ENCODE results near the gene BAHD1. TPM values are rescaled to one million over a fixed set of nuclear protein-coding genes. Genes with fewer than 3 reads are reported as not detected.

The BAHD1 gene
- total RNA-seq = 10 to 100 TPM; 12.8 to 18.5 (median 16.2) TPM

DNA sequence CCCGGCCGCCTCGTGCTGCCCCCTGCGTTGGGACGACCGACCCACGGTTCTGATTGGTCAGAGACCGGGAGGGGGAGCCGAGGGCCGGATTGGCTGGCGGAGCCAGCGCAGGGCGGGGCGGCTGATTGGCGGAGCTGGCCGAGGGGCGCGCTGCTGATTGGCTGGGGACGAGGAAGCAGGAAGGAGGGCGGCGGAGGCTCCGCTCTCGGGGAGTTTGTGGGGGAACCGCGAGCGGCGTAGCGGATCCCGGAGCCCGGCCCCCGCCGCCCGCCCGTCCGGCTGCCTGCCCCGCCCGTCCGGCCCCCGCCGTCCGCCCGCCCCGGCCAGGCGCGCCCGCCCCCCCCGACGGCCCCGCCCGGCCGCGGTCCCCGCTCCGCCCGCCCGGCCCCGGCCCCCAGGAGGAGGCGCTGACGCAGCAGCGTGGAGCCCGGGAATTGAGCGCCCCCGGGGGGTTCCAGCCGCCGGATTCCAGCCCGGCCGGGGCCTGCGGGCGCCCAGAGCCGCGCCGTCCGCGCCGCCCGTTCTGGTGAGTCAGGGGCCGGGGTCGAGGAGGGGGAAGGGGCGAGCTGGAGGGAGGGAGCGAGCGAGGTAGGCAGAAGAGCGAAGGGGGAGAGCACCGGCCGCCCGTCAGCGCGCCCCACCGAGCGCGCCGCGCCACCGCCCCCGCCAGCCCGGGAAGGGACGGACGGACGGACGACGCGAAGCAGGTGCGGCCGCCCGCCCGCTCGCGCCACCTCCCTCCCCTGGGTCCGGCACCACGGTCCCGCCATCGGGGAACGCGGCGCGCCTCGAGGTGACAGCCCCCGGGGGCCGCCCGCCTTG, at the start of gene BAHD1:
TSS of gene BAHD1 (plus strand) at position 211 of the 822 bp plus-strand sequence. CDS start 17,512 bp downstream, outside the sequence.
- intact Hi-C loops (cut with DNase I; ENCODE audit: low total_unique reads) = no loop called here
- WGBS, 2 donors = 1 to 3% methylated on average over 23 to 42 of the region's 119 CpGs
- H3K4me3 ChIP-seq (ENCODE audit: low read depth, poor library complexity, severe bottlenecking) = peak within 1 kb of the TSS; percentile 88
- peak; percentile 96 to 99 for DNase-seq (ENCODE audit: low spot score in 2 of 2)
- TF ChIP-seq, protein P1, sequence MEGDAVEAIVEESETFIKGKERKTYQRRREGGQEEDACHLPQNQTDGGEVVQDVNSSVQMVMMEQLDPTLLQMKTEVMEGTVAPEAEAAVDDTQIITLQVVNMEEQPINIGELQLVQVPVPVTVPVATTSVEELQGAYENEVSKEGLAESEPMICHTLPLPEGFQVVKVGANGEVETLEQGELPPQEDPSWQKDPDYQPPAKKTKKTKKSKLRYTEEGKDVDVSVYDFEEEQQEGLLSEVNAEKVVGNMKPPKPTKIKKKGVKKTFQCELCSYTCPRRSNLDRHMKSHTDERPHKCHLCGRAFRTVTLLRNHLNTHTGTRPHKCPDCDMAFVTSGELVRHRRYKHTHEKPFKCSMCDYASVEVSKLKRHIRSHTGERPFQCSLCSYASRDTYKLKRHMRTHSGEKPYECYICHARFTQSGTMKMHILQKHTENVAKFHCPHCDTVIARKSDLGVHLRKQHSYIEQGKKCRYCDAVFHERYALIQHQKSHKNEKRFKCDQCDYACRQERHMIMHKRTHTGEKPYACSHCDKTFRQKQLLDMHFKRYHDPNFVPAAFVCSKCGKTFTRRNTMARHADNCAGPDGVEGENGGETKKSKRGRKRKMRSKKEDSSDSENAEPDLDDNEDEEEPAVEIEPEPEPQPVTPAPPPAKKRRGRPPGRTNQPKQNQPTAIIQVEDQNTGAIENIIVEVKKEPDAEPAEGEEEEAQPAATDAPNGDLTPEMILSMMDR (IDR thresholded peaks at IDR 0.05) = no peak
- TF ChIP-seq POLR2A (IDR thresholded peaks at IDR 0.05) = no peak

DNA sequence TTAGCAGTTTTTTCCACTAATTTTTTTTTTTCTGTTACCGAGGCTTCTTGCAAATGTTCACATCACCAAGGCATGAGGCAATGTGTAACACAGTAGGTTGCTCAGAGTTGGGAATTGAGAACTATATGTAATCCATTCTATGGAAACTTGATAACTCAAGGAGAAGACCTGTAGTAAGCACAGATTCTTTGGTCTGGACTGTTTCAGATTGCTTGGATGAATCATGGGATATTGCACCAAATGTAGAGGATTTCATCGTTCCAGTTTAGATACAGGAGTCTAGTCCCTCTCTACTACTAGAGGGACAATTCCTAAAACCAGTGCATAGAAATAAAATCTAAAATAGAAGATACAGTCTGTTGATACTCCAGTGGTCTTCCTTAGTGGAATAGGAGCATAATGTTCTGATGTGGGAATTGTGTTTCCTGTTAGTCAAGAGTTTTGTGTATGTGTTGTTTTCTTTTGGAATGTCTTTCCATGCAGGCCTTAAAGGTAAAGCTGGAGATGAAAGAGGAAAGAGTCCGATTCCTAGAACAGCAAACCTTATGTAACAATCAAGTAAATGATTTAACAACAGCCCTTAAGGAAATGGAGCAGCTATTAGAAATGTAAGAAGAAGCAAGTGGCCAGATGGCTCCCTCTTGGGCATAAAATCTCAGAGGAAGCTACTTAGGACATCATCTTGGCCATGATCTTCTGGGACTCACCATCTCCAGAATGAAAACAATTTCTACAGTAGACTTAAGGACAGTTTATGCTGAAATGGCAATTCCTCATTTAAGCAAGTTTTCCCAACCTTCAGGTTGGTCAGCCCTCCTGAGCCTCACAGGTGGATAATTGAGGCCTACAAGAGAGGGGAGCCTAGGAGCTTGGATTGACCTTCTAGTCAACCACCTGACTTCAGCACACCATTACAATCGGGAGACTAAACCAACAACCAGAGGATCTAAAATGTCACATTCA, 47.5 kb upstream of the BAHD1 start:
- no peak overlapping the region for H3K4me3 ChIP-seq (ENCODE audit: low read depth, poor library complexity, severe bottlenecking)
- WGBS, 2 donors = 92 to 94% methylated on average over 4 of the region's 4 CpGs
- intact Hi-C loops (cut with DNase I; ENCODE audit: low total_unique reads) = no loop called here
- DNase-seq (ENCODE audit: low spot score in 2 of 2) = no peak
- TF ChIP-seq POLR2A (IDR thresholded peaks at IDR 0.05) = no peak
- TF ChIP-seq, protein P1 (IDR thresholded peaks at IDR 0.05) = no peak

DNA sequence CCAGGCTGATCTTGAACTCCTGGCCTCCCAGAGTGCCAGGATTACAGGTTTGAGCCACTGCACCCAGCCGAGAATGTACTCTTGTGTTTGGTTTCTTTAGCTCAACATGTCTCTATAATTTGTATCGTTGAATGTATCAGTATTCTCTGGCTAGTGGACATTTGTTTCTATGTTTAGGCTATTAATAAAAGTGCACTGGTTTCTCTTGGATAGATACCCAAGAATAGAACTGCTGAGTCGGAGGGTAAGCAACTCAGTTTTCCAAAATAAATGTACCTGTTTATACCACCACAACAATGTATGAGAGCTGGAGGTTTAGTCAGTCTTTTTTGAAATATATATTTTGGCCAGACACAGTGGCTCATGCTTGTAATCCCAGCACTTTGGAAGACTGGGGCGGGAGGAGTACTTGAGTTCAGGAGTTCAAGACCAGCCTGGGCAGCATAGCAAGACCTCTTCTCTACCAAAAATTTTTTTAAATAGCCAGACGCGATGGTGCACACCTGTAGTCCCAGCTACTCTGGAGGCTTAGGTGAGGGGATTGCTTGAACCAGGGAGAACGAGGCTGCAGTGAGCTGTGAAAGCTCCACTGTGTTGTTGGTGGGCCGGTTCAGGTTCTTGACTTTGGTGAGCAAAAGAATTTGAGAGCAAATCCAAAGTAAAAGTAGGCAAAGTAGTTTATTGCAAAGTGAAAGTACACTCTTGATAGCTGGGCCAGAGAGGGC, 42.9 kb upstream of the BAHD1 start:
- no peak overlapping the region for H3K4me3 ChIP-seq (ENCODE audit: low read depth, poor library complexity, severe bottlenecking)
- no peak for DNase-seq (ENCODE audit: low spot score in 2 of 2)
- 90 to 92% methylated on average over 8 of the region's 8 CpGs for WGBS, 2 donors
- TF ChIP-seq, protein P1 (IDR thresholded peaks at IDR 0.05) = no peak
- TF ChIP-seq POLR2A (IDR thresholded peaks at IDR 0.05) = no peak
- intact Hi-C loops (cut with DNase I; ENCODE audit: low total_unique reads) = no loop called here

DNA sequence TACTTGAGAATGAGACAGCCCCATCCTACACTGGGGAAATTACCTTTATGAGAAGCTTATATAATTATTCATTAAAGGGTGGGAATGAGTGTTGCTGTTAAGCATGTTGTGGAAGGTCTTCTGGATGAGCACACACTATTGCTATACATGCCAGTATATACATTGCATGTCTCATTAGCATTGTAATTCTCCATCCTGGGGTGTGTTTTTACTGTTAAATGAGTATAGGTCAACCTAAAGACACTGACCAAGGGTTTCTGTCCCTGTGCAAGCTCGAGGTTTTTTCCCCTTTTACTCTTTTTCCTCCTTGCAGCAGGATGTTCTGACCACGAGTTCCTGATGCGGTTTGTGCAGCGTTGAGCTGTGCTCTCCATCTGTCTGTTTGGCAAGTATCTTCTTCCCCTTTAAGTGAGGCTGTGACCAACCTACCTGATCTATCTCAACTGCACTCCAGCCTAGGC, 42.3 kb upstream of the BAHD1 start:
- intact Hi-C loops (cut with DNase I; ENCODE audit: low total_unique reads) = no loop called here
- 62 to 77% methylated on average over 4 of the region's 4 CpGs for WGBS, 2 donors
- TF ChIP-seq POLR2A (IDR thresholded peaks at IDR 0.05) = no peak
- TF ChIP-seq, protein P1 (IDR thresholded peaks at IDR 0.05) = no peak
- no peak overlapping the region for H3K4me3 ChIP-seq (ENCODE audit: low read depth, poor library complexity, severe bottlenecking)
- no peak for DNase-seq (ENCODE audit: low spot score in 2 of 2)

DNA sequence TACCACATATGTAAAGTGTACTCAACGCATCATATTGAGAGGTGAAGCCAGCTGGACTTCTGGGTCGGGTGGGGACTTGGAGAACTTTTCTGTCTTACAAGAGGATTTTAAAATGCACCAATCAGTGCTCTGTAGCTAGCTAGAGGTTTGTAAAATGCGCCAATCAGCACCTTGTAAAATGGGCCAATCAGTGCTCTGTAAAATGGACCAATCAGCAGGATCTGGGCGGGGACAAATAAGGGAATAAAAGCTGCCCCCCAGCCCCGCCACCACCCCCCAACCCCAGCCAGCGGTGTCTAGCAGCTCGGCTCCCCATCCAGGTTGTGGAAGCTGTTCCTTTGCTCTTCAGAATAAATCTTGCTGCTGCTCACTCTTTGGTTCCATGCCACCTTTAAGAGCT, 41.4 kb upstream of the BAHD1 start:
- TF ChIP-seq, protein P1 (IDR thresholded peaks at IDR 0.05) = no peak
- no peak for TF ChIP-seq POLR2A (IDR thresholded peaks at IDR 0.05)
- H3K4me3 ChIP-seq (ENCODE audit: low read depth, poor library complexity, severe bottlenecking) = no peak overlapping the region
- intact Hi-C loops (cut with DNase I; ENCODE audit: low total_unique reads) = no loop called here
- no peak for DNase-seq (ENCODE audit: low spot score in 2 of 2)
- WGBS, 2 donors = 86 to 88% methylated on average over 7 of the region's 7 CpGs
